ENCODE results near the gene MALL.
"Not testable (repeated sequence)": the region's sequence is repeated elsewhere in the genome, so short reads cannot be mapped to it uniquely, and the experiment has no call there.

MALL gene

GRCh38 chr2:110035384-110035783 is 80.2 kb downstream of the MALL start:
- H3K4me3 ChIP-seq; H3K27ac ChIP-seq; DNase-seq (ENCODE audit: low read depth, low spot score): not testable (repeated sequence)

GRCh38 chr2:110034935-110035334 is 80.7 kb downstream of the MALL start:
- not testable (repeated sequence) for H3K9ac ChIP-seq (ENCODE audit: insufficient read length); H3K4me3 ChIP-seq; DNase-seq (ENCODE audit: low read depth, low spot score); H3K36me3 ChIP-seq (ENCODE audit: insufficient read depth, low read length); H3K27ac ChIP-seq; H3K9me3 ChIP-seq (ENCODE audit: low read depth, low read length)

More at GRCh38 chr2:110035384-110035783, 80.2 kb downstream of the MALL start:
- not testable (repeated sequence) for H3K36me3 ChIP-seq (ENCODE audit: insufficient read depth, low read length); H3K9ac ChIP-seq (ENCODE audit: insufficient read length); H3K9me3 ChIP-seq (ENCODE audit: low read depth, low read length)
